ENCODE results near the gene EGLN1. TPM values are rescaled to one million over a fixed set of nuclear protein-coding genes. Genes with fewer than 3 reads are reported as not detected.

Gene EGLN1
- total and polyA plus RNA-seq, 2 experiments from 2014 or later = 1.9 to 6.0 TPM

DNA sequence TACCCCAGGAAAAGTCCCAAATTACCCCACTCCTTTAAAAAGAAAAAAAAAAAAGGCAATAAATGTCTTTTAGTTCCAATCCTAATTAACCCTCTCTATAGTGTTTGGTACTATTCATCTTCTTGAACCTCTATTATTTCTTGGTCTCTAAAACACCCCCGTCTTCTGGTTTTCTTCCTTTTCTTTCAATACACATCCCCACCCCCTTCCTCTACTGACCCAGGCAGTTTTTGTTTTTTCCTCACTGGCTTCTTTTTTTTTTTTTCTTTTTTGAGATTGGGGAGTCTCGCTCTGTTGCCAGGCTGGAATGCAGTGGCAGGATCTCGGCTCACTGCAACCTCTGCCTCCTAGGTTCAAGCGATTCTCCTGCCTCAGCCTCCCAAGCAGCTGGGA lies 26.1 kb downstream of the EGLN1 start:
- H3K4me3 Mint-ChIP-seq = no peak overlapping the region
- H3K79me2 ChIP-seq (replicated peaks; ENCODE audit: insufficient read depth) = no peaks in the 10 kb centered on the region

More for the DNA sequence above, 26.1 kb downstream of the EGLN1 start:
- no peaks in the 10 kb centered on the region for H3K27me3 ChIP-seq (ENCODE audit: insufficient read depth)
- H3K27ac Mint-ChIP-seq = no peak overlapping the region
- H3K4me1 ChIP-seq (ENCODE audit: insufficient read depth) = no peaks in the 10 kb centered on the region; the same call in 1 of the 2 replicates
- H3K4me1 Mint-ChIP-seq = peaks cover 12% of the 10 kb centered on the region; the same call in 2 of the 3 replicates
- TF ChIP-seq POLR2AphosphoS5 (IDR thresholded peaks at IDR 0.05; ENCODE audit: low read depth) (no peak), ZNF114 (CRISPR knock-in tag; IDR thresholded peaks at IDR 0.05) (no peak), CREB1 (CRISPR knock-in tag; IDR thresholded peaks at IDR 0.05; ENCODE audit: low read depth) (no peak), EZH2 (IDR thresholded peaks at IDR 0.05; ENCODE audit: low read depth, unreplicated experiment) (no peak), NANOG (IDR thresholded peaks at IDR 0.05; ENCODE audit: borderline replicate concordance) (no peak), EZH2phosphoT487 (IDR thresholded peaks at IDR 0.05; ENCODE audit: unreplicated experiment) (no peak), ZNF331 (CRISPR knock-in tag; IDR thresholded peaks at IDR 0.05; ENCODE audit: low read depth) (no peak), STAT1 (IDR thresholded peaks at IDR 0.05; ENCODE audit: unreplicated experiment) (no peak)
- TF ChIP-seq, protein P1, sequence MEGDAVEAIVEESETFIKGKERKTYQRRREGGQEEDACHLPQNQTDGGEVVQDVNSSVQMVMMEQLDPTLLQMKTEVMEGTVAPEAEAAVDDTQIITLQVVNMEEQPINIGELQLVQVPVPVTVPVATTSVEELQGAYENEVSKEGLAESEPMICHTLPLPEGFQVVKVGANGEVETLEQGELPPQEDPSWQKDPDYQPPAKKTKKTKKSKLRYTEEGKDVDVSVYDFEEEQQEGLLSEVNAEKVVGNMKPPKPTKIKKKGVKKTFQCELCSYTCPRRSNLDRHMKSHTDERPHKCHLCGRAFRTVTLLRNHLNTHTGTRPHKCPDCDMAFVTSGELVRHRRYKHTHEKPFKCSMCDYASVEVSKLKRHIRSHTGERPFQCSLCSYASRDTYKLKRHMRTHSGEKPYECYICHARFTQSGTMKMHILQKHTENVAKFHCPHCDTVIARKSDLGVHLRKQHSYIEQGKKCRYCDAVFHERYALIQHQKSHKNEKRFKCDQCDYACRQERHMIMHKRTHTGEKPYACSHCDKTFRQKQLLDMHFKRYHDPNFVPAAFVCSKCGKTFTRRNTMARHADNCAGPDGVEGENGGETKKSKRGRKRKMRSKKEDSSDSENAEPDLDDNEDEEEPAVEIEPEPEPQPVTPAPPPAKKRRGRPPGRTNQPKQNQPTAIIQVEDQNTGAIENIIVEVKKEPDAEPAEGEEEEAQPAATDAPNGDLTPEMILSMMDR (conservative IDR thresholded peaks at IDR 0.05; ENCODE audit: low read depth in 2 of 2) = no peak
- TF ChIP-seq, protein P2, sequence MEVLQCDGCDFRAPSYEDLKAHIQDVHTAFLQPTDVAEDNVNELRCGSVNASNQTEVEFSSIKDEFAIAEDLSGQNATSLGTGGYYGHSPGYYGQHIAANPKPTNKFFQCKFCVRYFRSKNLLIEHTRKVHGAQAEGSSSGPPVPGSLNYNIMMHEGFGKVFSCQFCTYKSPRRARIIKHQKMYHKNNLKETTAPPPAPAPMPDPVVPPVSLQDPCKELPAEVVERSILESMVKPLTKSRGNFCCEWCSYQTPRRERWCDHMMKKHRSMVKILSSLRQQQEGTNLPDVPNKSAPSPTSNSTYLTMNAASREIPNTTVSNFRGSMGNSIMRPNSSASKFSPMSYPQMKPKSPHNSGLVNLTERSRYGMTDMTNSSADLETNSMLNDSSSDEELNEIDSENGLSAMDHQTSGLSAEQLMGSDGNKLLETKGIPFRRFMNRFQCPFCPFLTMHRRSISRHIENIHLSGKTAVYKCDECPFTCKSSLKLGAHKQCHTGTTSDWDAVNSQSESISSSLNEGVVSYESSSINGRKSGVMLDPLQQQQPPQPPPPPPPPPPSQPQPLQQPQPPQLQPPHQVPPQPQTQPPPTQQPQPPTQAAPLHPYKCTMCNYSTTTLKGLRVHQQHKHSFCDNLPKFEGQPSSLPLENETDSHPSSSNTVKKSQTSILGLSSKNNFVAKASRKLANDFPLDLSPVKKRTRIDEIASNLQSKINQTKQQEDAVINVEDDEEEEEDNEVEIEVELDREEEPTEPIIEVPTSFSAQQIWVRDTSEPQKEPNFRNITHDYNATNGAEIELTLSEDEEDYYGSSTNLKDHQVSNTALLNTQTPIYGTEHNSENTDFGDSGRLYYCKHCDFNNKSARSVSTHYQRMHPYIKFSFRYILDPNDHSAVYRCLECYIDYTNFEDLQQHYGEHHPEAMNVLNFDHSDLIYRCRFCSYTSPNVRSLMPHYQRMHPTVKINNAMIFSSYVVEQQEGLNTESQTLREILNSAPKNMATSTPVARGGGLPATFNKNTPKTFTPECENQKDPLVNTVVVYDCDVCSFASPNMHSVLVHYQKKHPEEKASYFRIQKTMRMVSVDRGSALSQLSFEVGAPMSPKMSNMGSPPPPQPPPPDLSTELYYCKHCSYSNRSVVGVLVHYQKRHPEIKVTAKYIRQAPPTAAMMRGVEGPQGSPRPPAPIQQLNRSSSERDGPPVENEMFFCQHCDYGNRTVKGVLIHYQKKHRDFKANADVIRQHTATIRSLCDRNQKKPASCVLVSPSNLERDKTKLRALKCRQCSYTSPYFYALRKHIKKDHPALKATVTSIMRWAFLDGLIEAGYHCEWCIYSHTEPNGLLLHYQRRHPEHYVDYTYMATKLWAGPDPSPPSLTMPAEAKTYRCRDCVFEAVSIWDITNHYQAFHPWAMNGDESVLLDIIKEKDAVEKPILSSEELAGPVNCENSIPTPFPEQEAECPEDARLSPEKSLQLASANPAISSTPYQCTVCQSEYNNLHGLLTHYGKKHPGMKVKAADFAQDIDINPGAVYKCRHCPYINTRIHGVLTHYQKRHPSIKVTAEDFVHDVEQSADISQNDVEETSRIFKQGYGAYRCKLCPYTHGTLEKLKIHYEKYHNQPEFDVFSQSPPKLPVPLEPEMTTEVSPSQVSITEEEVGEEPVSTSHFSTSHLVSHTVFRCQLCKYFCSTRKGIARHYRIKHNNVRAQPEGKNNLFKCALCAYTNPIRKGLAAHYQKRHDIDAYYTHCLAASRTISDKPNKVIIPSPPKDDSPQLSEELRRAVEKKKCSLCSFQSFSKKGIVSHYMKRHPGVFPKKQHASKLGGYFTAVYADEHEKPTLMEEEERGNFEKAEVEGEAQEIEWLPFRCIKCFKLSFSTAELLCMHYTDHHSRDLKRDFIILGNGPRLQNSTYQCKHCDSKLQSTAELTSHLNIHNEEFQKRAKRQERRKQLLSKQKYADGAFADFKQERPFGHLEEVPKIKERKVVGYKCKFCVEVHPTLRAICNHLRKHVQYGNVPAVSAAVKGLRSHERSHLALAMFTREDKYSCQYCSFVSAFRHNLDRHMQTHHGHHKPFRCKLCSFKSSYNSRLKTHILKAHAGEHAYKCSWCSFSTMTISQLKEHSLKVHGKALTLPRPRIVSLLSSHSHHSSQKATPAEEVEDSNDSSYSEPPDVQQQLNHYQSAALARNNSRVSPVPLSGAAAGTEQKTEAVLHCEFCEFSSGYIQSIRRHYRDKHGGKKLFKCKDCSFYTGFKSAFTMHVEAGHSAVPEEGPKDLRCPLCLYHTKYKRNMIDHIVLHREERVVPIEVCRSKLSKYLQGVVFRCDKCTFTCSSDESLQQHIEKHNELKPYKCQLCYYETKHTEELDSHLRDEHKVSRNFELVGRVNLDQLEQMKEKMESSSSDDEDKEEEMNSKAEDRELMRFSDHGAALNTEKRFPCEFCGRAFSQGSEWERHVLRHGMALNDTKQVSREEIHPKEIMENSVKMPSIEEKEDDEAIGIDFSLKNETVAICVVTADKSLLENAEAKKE (CRISPR knock-in tag; IDR thresholded peaks at IDR 0.05) = no peak
- no peaks in the 10 kb centered on the region for H3K9me2 ChIP-seq (ENCODE audit: insufficient read depth)
- no peaks in the 10 kb centered on the region for H3K27me3 Mint-ChIP-seq (ENCODE audit: insufficient read depth, low read depth, poor library complexity)
- no peak overlapping the region for H2AFZ ChIP-seq
- H3F3A ChIP-seq (replicated peaks; ENCODE audit: low read depth) = no peaks in the 10 kb centered on the region
- H3K4me2 ChIP-seq = no peak overlapping the region
- H3K4me3 ChIP-seq = no peak overlapping the region
- DNase-seq (ENCODE audit: low spot score) (no peak), ATAC-seq (no peak)
- no peaks in the 10 kb centered on the region for H4K20me1 ChIP-seq (replicated peaks; ENCODE audit: insufficient read depth)
- no peaks in the 10 kb centered on the region for H3K9me3 Mint-ChIP-seq
- no peak overlapping the region for H3K27ac ChIP-seq (ENCODE audit: low read depth)
- H3K36me3 ChIP-seq (ENCODE audit: insufficient read depth) = no peaks in the 10 kb centered on the region
- no peaks in the 10 kb centered on the region for H3K36me3 Mint-ChIP-seq (ENCODE audit: low read depth)
